ENCODE measurements around the gene SYNGAP1.

SYNGAP1 gene

DNA sequence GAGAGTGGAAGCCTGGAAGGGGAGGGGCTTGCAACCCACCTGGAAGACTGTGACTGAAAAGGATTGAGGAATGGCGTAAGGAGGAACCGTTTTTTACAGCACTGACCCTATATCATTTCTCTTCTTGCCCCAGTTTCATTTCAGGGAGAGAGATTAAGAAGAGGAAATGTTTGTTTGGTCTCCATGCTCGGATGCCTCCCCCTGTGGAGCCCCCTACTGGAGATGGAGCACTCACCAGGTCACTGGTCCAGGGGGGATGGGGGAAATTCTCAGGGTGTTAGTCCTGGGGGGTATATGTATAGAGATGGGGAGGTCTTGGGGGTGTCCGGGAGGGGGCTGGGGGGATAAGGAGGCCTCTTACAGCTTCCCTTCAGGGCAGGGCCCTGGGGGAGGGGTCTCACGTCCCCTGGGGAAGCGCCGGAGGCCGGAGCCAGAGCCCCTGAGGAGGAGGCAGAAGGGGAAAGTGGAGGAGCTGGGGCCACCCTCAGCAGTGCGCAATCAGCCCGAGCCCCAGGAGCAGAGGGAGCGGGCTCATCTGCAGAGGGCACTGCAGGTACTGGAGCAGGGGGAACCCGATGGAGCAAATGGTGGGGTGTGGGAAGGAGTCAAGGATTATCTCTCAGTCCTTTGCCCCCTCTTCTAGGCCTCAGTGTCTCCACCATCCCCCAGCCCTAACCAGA is 5.1 kb upstream of the SYNGAP1 start:
- H3K36me3 ChIP-seq (replicated peaks; ENCODE audit: low read depth, low read length) = peaks cover 12% of the 10 kb centered on the region
- no peaks in the 10 kb centered on the region for H4K20me1 ChIP-seq (ENCODE audit: insufficient read depth, low read length)
- H2AFZ ChIP-seq (ENCODE audit: low read depth, low read length) = no peak overlapping the region
- H3K4me2 ChIP-seq (ENCODE audit: low read length) = no peak overlapping the region
- H3K9ac ChIP-seq (ENCODE audit: low read length) = no peak overlapping the region
- peaks cover 42% of the 10 kb centered on the region for H3K4me1 ChIP-seq (ENCODE audit: low read length)
- H3K9me3 ChIP-seq (ENCODE audit: insufficient read depth, low read length) = no peaks in the 10 kb centered on the region
- no peak for TF ChIP-seq EZH2phosphoT487 (IDR thresholded peaks at IDR 0.05; ENCODE audit: low read depth)
- TF ChIP-seq, protein P1, sequence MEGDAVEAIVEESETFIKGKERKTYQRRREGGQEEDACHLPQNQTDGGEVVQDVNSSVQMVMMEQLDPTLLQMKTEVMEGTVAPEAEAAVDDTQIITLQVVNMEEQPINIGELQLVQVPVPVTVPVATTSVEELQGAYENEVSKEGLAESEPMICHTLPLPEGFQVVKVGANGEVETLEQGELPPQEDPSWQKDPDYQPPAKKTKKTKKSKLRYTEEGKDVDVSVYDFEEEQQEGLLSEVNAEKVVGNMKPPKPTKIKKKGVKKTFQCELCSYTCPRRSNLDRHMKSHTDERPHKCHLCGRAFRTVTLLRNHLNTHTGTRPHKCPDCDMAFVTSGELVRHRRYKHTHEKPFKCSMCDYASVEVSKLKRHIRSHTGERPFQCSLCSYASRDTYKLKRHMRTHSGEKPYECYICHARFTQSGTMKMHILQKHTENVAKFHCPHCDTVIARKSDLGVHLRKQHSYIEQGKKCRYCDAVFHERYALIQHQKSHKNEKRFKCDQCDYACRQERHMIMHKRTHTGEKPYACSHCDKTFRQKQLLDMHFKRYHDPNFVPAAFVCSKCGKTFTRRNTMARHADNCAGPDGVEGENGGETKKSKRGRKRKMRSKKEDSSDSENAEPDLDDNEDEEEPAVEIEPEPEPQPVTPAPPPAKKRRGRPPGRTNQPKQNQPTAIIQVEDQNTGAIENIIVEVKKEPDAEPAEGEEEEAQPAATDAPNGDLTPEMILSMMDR (IDR thresholded peaks at IDR 0.05; ENCODE audit: low read depth, low read length) = peak; percentile 28
- H3K4me3 ChIP-seq (ENCODE audit: low read length) = no peak overlapping the region
- H3K27me3 ChIP-seq (ENCODE audit: low read depth, low read length) = no peaks in the 10 kb centered on the region
- peaks cover 19% of the 10 kb centered on the region for H3K79me2 ChIP-seq (ENCODE audit: low read length)
- H3K27ac ChIP-seq (ENCODE audit: low read length) = peak overlapping the region; percentile 23; the same call in 1 of the 2 replicates

DNA sequence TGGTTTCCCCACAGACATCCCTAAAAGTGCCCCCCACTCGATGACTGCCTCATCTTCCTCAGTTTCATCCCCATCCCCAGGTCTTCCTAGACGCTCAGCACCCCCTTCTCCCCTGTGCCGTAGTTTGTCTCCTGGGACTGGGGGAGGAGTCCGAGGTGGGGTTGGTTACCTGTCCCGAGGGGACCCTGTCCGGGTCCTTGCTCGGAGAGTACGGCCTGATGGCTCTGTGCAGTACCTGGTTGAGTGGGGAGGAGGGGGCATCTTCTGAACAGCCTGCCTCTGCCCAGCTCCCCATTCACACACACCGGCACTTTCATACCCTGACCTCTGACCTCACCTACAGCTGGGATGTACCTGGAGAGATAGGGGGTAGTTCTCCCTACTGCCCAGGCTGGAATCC is 4.0 kb upstream of the SYNGAP1 start:
- TF ChIP-seq, protein P1 (IDR thresholded peaks at IDR 0.05; ENCODE audit: low read depth, low read length) = no peak
- no peak for TF ChIP-seq EZH2phosphoT487 (IDR thresholded peaks at IDR 0.05; ENCODE audit: low read depth)
- Histone ChIP-seq H3K27me3 (ENCODE audit: low read depth, low read length) (no peaks in the 10 kb centered on the region), H3K9ac (ENCODE audit: low read length) (no peak overlapping the region), H3K4me2 (ENCODE audit: low read length) (peak overlapping the region; percentile 97), H3K4me3 (ENCODE audit: low read length) (peak overlapping the region; percentile 89), H3K79me2 (ENCODE audit: low read length) (peaks cover 19% of the 10 kb centered on the region), H3K4me1 (ENCODE audit: low read length) (peaks cover 41% of the 10 kb centered on the region), H2AFZ (ENCODE audit: low read depth, low read length) (no peak overlapping the region), H3K9me3 (ENCODE audit: insufficient read depth, low read length) (no peaks in the 10 kb centered on the region), H4K20me1 (ENCODE audit: insufficient read depth, low read length) (no peaks in the 10 kb centered on the region), H3K36me3 (replicated peaks; ENCODE audit: low read depth, low read length) (peaks cover 12% of the 10 kb centered on the region), H3K27ac (ENCODE audit: low read length) (no peak overlapping the region)

DNA sequence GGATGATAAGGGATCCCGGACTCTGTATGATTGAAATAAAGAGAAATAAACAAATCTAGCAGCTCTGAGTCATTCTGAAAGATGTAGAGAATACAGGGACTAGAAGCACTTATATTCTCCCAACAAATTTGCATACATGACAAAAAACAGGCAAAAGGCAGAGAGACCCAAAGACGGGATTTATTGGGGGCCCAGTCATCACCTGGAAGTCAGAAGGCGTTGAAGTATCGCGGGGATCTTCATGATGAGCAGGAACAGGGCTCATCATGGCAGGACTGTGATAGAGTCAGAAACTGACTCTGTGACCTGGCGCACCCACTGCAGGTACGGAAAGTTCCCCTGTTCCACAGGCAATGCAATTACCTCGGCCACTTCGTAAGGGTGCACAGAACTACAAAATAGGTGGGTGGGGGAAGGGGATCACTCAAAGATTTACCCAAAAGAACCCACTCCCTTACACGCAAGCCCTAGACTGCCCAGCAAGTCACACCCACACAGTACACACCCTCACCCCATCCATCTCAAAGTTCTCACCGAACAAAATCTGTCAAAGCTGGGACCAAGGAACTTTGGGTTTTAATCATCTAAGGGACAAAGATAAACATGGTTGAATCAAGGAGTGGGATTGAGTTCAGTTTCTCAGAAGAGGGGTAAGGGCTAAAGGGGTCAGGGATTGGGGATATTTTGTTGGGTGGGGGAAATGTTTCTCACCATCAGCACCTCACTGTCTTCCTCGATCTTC is 3.3 kb upstream of the SYNGAP1 start:
- H3K36me3 ChIP-seq (replicated peaks; ENCODE audit: low read depth, low read length) = peaks cover 12% of the 10 kb centered on the region
- TF ChIP-seq EZH2phosphoT487 (IDR thresholded peaks at IDR 0.05; ENCODE audit: low read depth) = no peak
- TF ChIP-seq, protein P1 (IDR thresholded peaks at IDR 0.05; ENCODE audit: low read depth, low read length) = no peak
- peak overlapping the region; percentile 89 for H3K4me3 ChIP-seq (ENCODE audit: low read length)
- no peaks in the 10 kb centered on the region for H3K9me3 ChIP-seq (ENCODE audit: insufficient read depth, low read length)
- H3K79me2 ChIP-seq (ENCODE audit: low read length) = peaks cover 19% of the 10 kb centered on the region
- no peaks in the 10 kb centered on the region for H4K20me1 ChIP-seq (ENCODE audit: insufficient read depth, low read length)
- H3K27ac ChIP-seq (ENCODE audit: low read length) = peak overlapping the region; percentile 37
- H3K4me1 ChIP-seq (ENCODE audit: low read length) = peaks cover 39% of the 10 kb centered on the region
- H2AFZ ChIP-seq (ENCODE audit: low read depth, low read length) = no peak overlapping the region
- no peaks in the 10 kb centered on the region for H3K27me3 ChIP-seq (ENCODE audit: low read depth, low read length)
- H3K4me2 ChIP-seq (ENCODE audit: low read length) = peak overlapping the region; percentile 97
- H3K9ac ChIP-seq (ENCODE audit: low read length) = no peak overlapping the region

Measured in OCI-LY3 (cell line).